Endothelial cell of umbilical vein (primary cell): ENCODE results near the gene TENM4.

Source experiments
- EZH2 ChIP-seq: IDR thresholded peaks from 2 replicates; pipeline ENCODE4 v1.6.1; 2012; ENCODE audit warnings: borderline replicate concordance, low read depth, mild to moderate bottlenecking, moderate library complexity, low read length, inconsistent platforms; ENCODE audit not compliant: severe bottlenecking
- FOS ChIP-seq: IDR thresholded peaks from 2 replicates; pipeline ENCODE4 v1.6.1; 2011; ENCODE audit warnings: mild to moderate bottlenecking, low read length, moderate library complexity, borderline replicate concordance; ENCODE audit not compliant: insufficient read depth
- GATA2 ChIP-seq: IDR thresholded peaks from 2 replicates; pipeline ENCODE4 v1.7.0; 2011; ENCODE audit warnings: low read depth, mild to moderate bottlenecking, moderate library complexity, mixed read lengths, low read length; ENCODE audit not compliant: insufficient read length, insufficient read depth
- JUN ChIP-seq: IDR thresholded peaks from 2 replicates; pipeline ENCODE4 v1.6.1; 2011; ENCODE audit warnings: borderline replicate concordance, low read depth; ENCODE audit not compliant: insufficient read length, insufficient read depth
- MAX ChIP-seq: IDR thresholded peaks from 2 replicates; pipeline ENCODE4 v1.6.1; 2011; ENCODE audit not compliant: insufficient read depth, insufficient read length
- MYC ChIP-seq: IDR thresholded peaks from one replicate; pipeline ENCODE4 v1.6.1; 2011; ENCODE audit warnings: mild to moderate bottlenecking, low read depth, low read length
- POLR2A ChIP-seq: IDR thresholded peaks from 2 replicates; pipeline ENCODE4 v1.6.1; 2012; ENCODE audit warnings: low read depth, mild to moderate bottlenecking, control low read depth, low read length
- POLR2AphosphoS5 ChIP-seq: IDR thresholded peaks from 2 replicates; pipeline ENCODE4 v1.6.1; 2012; ENCODE audit warnings: low read depth, mild to moderate bottlenecking, control low read depth, low read length, moderate library complexity; ENCODE audit not compliant: insufficient read depth
- TF ChIP-seq, protein P1 (sequence below), 2 donors: IDR thresholded peaks; 1 replicate in 1 of 2; 2 replicates in 1 of 2; pipeline ENCODE4 v1.5.1; 2011; ENCODE audit warnings: low read length in 2 of 2, mild to moderate bottlenecking in 2 of 2, moderate library complexity in 2 of 2, control low read depth in 1 of 2, inconsistent platforms in 1 of 2, low read depth in 1 of 2; ENCODE audit not compliant: insufficient read depth in 1 of 2; ENCODE audit errors: extremely low read depth in 1 of 2

- TF ChIP-seq POLR2AphosphoS5 (no peak), EZH2 (no peak), POLR2A (no peak), FOS (no peak), MAX (no peak), GATA2 (no peak), JUN (no peak), MYC (no peak)
- TF ChIP-seq, protein P1, sequence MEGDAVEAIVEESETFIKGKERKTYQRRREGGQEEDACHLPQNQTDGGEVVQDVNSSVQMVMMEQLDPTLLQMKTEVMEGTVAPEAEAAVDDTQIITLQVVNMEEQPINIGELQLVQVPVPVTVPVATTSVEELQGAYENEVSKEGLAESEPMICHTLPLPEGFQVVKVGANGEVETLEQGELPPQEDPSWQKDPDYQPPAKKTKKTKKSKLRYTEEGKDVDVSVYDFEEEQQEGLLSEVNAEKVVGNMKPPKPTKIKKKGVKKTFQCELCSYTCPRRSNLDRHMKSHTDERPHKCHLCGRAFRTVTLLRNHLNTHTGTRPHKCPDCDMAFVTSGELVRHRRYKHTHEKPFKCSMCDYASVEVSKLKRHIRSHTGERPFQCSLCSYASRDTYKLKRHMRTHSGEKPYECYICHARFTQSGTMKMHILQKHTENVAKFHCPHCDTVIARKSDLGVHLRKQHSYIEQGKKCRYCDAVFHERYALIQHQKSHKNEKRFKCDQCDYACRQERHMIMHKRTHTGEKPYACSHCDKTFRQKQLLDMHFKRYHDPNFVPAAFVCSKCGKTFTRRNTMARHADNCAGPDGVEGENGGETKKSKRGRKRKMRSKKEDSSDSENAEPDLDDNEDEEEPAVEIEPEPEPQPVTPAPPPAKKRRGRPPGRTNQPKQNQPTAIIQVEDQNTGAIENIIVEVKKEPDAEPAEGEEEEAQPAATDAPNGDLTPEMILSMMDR (IDR thresholded peaks at IDR 0.05; ENCODE audit: extremely low read depth in 1 of 2, insufficient read depth in 1 of 2, low read depth in 1 of 2, low read length in 2 of 2), result no peak
Measured at GRCh38 chr11:78922859-78923625, 517.8 kb downstream of the TENM4 start.
